HL-60 (cell line): ENCODE data around the gene RIPPLY3.

Experiments
- GABPA ChIP-seq: IDR thresholded peaks from 2 replicates; pipeline ENCODE4 v1.6.1; 2012; ENCODE audit warnings: low read depth
- POLR2AphosphoS5 ChIP-seq: IDR thresholded peaks from 2 replicates; pipeline ENCODE4 v1.6.1; 2012; ENCODE audit warnings: low read depth
- TF ChIP-seq, protein P1 (sequence below): IDR thresholded peaks from one replicate; pipeline ENCODE4 v1.5.1; 2011; ENCODE audit warnings: low read length, control low read depth, inconsistent platforms; ENCODE audit not compliant: insufficient read depth

DNA sequence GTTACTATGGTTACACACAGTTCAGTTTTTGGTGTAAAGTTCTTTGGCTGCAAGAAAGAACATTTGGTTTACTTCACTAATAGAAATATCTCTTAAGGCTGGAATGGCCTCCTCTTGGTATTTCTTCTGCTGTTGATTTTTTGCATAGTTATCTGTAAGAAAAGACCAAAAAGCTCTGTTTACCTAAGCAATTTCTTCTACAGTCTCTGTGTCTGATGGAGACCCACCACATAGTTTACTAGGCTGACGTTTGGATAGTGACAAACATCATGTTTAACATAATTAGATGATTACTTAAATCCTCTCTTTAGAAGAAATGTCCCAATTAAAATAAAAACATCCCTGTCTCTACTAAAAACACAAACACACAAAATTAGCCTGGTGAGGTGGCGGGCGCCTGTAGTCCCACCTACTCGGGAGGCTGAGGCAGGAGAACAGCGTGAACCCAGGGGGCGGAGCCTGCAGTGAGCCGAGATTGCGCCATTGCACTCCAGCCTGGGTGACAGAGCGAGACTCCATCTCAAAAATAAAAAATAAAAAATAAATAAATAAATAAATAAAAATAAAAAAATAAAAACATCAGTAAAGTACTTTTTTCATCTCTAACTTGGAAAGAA lies 59.2 kb downstream of the RIPPLY3 start:
- TF ChIP-seq GABPA (no peak), POLR2AphosphoS5 (no peak)
- TF ChIP-seq, protein P1, sequence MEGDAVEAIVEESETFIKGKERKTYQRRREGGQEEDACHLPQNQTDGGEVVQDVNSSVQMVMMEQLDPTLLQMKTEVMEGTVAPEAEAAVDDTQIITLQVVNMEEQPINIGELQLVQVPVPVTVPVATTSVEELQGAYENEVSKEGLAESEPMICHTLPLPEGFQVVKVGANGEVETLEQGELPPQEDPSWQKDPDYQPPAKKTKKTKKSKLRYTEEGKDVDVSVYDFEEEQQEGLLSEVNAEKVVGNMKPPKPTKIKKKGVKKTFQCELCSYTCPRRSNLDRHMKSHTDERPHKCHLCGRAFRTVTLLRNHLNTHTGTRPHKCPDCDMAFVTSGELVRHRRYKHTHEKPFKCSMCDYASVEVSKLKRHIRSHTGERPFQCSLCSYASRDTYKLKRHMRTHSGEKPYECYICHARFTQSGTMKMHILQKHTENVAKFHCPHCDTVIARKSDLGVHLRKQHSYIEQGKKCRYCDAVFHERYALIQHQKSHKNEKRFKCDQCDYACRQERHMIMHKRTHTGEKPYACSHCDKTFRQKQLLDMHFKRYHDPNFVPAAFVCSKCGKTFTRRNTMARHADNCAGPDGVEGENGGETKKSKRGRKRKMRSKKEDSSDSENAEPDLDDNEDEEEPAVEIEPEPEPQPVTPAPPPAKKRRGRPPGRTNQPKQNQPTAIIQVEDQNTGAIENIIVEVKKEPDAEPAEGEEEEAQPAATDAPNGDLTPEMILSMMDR: no peak
